Measurements from ENCODE around the gene PAPPA2.

Gene PAPPA2

GRCh38 chr1:176701151-176701866, 238.3 kb downstream of the PAPPA2 start:
- DNase-seq: no peak
- Histone ChIP-seq H3K9me3 (ENCODE audit: severe bottlenecking) (peaks cover 3% of the 10 kb centered on the region), H3K27me3 (ENCODE audit: insufficient read depth, low read depth, severe bottlenecking) (no peaks in the 10 kb centered on the region), H3K36me3 (no peaks in the 10 kb centered on the region), H3K4me3 (ENCODE audit: low read depth, low read length) (no peak overlapping the region), H3K27ac (no peak overlapping the region)
- TF ChIP-seq CTCF (IDR thresholded peaks at IDR 0.05; ENCODE audit: low read depth, low read length): no peak

GRCh38 chr1:176702901-176703300, 239.9 kb downstream of the PAPPA2 start:
- no peak overlapping the region for H3K27ac ChIP-seq
- H3K4me3 ChIP-seq (ENCODE audit: low read depth, low read length): no peak overlapping the region
- DNase-seq: no peak
- no peaks in the 10 kb centered on the region for H3K36me3 ChIP-seq
- peaks cover 3% of the 10 kb centered on the region for H3K9me3 ChIP-seq (ENCODE audit: severe bottlenecking)
- H3K27me3 ChIP-seq (ENCODE audit: insufficient read depth, low read depth, severe bottlenecking): no peaks in the 10 kb centered on the region
- TF ChIP-seq CTCF (IDR thresholded peaks at IDR 0.05; ENCODE audit: low read depth, low read length): no peak

GRCh38 chr1:176705585-176705984, 242.6 kb downstream of the PAPPA2 start:
- Histone ChIP-seq H3K27me3 (ENCODE audit: insufficient read depth, low read depth, severe bottlenecking) (no peaks in the 10 kb centered on the region), H3K27ac (no peak overlapping the region), H3K9me3 (ENCODE audit: severe bottlenecking) (peaks cover 3% of the 10 kb centered on the region), H3K4me3 (ENCODE audit: low read depth, low read length) (no peak overlapping the region), H3K36me3 (no peaks in the 10 kb centered on the region)
- no peak for DNase-seq
- no peak for TF ChIP-seq CTCF (IDR thresholded peaks at IDR 0.05; ENCODE audit: low read depth, low read length)

GRCh38 chr1:176717066-176717750, 254.2 kb downstream of the PAPPA2 start:
- DNase-seq: peak; percentile 35
- Histone ChIP-seq H3K36me3 (no peaks in the 10 kb centered on the region), H3K4me3 (ENCODE audit: low read depth, low read length) (no peak overlapping the region), H3K27ac (peak overlapping the region; percentile 34), H3K9me3 (ENCODE audit: severe bottlenecking) (no peaks in the 10 kb centered on the region), H3K27me3 (ENCODE audit: insufficient read depth, low read depth, severe bottlenecking) (no peaks in the 10 kb centered on the region)
- TF ChIP-seq CTCF (IDR thresholded peaks at IDR 0.05; ENCODE audit: low read depth, low read length): peak; percentile 5; the same call in 1 of the 2 replicates

- H3K27ac ChIP-seq: no peak overlapping the region
- no peaks in the 10 kb centered on the region for H3K9me3 ChIP-seq (ENCODE audit: severe bottlenecking)
- no peak for TF ChIP-seq CTCF (IDR thresholded peaks at IDR 0.05; ENCODE audit: low read depth, low read length)
- H3K27me3 ChIP-seq (ENCODE audit: insufficient read depth, low read depth, severe bottlenecking): no peaks in the 10 kb centered on the region
- DNase-seq: no peak
- H3K4me3 ChIP-seq (ENCODE audit: low read depth, low read length): no peak overlapping the region
- no peaks in the 10 kb centered on the region for H3K36me3 ChIP-seq
Observed at GRCh38 chr1:176719447-176719846, 256.5 kb downstream of the PAPPA2 start.

Measured in WERI-Rb-1 (cell line).